K562 (cell line): ENCODE data around the gene NUMB. TPM values are rescaled to one million over a fixed set of nuclear protein-coding genes. Genes with fewer than 3 reads are reported as not detected.

Source experiments
- ATAC-seq: fragments of 200-7000 bp; cut with Tn5 transposase; 3 replicates; pipeline ENCODE4 v1.9.1; 2020; ENCODE audit warnings: moderate library complexity
- BruUV-seq: library from RNA; stranded (reverse); fragments of 400-500 nt; replicated peaks from 2 replicates; lab custom pipeline; 2021; lab: Mats Ljungman, UMichigan
- CTCF ChIA-PET: fragments of 300-600 bp; formaldehyde crosslinking; extraction: SDS; loops from one replicate; lab custom pipeline; 2021; ENCODE audit warnings: low intra/inter-chr PET ratio; lab: Yijun Ruan, JAX
- POLR2A ChIA-PET: fragments of 300-600, 350-650 bp; sonication (Branson Sonifier 250); formaldehyde crosslinking; extraction: SDS; loops from one replicate; lab custom pipeline; 2021; ENCODE audit warnings: antibody characterized with exemption, inconsistent platforms; lab: Yijun Ruan, JAX
- DNase-seq, 4 experiments: peaks; one replicate each; pipeline versions ENCODE4 v3.0.0 to v3.0.0-alpha.2; 2011 to 2018; ENCODE audit warnings: low spot score in 3 of 4, mixed read lengths in 3 of 4; ENCODE audit errors: extremely low read depth in 1 of 4
- FAIRE-seq: peaks from 2 replicates; lab custom pipeline; 2011; peaks lifted over from hg19 to GRCh38; lab: Jason Lieb, UNC
- H2AFZ ChIP-seq: 2 replicates; pipeline ENCODE4 v1.6.0; 2011; ENCODE audit warnings: low read depth, low read length, control low read depth, inconsistent platforms
- H3K27ac ChIP-seq: fragments of 200-600 bp; 3 replicates; pipeline ENCODE4 v1.8.0; 2011; ENCODE audit warnings: low read depth, mild to moderate bottlenecking, control low read depth, inconsistent platforms, low read length, moderate library complexity, mixed read lengths; ENCODE audit errors: extremely low read depth
- H3K27me3 ChIP-seq, 2 experiments: fragments of 300-600 bp in 1 of 2; 2 replicates in 1 of 2; 3 replicates in 1 of 2; pipeline versions ENCODE4 v1.6.0 to v1.8.0; 2011; ENCODE audit warnings: inconsistent platforms in 2 of 2, low read length in 2 of 2, mild to moderate bottlenecking in 1 of 2, mixed read lengths in 1 of 2, moderate library complexity in 1 of 2; ENCODE audit not compliant: control insufficient read depth in 2 of 2, insufficient read depth in 2 of 2
- H3K36me3 ChIP-seq: fragments of 300-600 bp; 3 replicates; pipeline ENCODE4 v1.8.0; 2011; ENCODE audit warnings: mild to moderate bottlenecking, low read length, inconsistent platforms; ENCODE audit not compliant: control insufficient read depth, insufficient read depth
- H3K4me1 ChIP-seq, 2 experiments: fragments of 200-600 bp in 1 of 2; replicated peaks in 1 of 2; 2 replicates in 1 of 2; 3 replicates in 1 of 2; pipeline versions ENCODE4 v1.5.1 to v1.8.0; 2011; ENCODE audit warnings: inconsistent platforms in 2 of 2, low read length in 2 of 2, mild to moderate bottlenecking in 1 of 2, mixed read lengths in 1 of 2, moderate library complexity in 1 of 2; ENCODE audit not compliant: control insufficient read depth in 2 of 2, insufficient read depth in 2 of 2
- H3K4me2 ChIP-seq: 2 replicates; pipeline ENCODE4 v1.6.1; 2011; ENCODE audit warnings: low read length, control low read depth, inconsistent platforms, mixed read lengths; ENCODE audit not compliant: insufficient read depth
- H3K4me3 ChIP-seq: fragments of 200-600 bp; sonication (generic), shearing (Covaris generic); 2 replicates; pipeline ENCODE4 v1.5.1; 2016; ENCODE audit warnings: control low read depth, inconsistent platforms
- H3K79me2 ChIP-seq: fragments of 200-600 bp; 3 replicates; pipeline ENCODE4 v1.8.0; 2011; ENCODE audit warnings: low read length, inconsistent platforms; ENCODE audit not compliant: control insufficient read depth, insufficient read depth
- H3K9ac ChIP-seq, 2 experiments: 2 replicates each; pipeline versions ENCODE4 v1.6.0 to v1.6.1; 2011; ENCODE audit warnings: low read depth in 2 of 2, low read length in 2 of 2, control low read depth in 1 of 2, inconsistent platforms in 1 of 2, mild to moderate bottlenecking in 1 of 2, mixed read lengths in 1 of 2; ENCODE audit not compliant: insufficient read depth in 1 of 2
- H3K9me1 ChIP-seq: one replicate; pipeline ENCODE4 v1.6.0; 2011; ENCODE audit warnings: inconsistent platforms, mild to moderate bottlenecking, low read length, moderate library complexity; ENCODE audit not compliant: control insufficient read depth, insufficient read depth
- H3K9me3 ChIP-seq: replicated peaks from 2 replicates; pipeline ENCODE4 v1.5.1; 2011; ENCODE audit warnings: low read depth, low read length, inconsistent platforms; ENCODE audit not compliant: control insufficient read depth, insufficient read depth
- H4K20me1 ChIP-seq: replicated peaks from 2 replicates; pipeline ENCODE4 v1.6.1; 2011; ENCODE audit warnings: low read length, inconsistent platforms, mixed read lengths; ENCODE audit not compliant: control insufficient read depth, insufficient read depth
- BMI1 ChIP-seq: fragments of 150-350 bp; IDR thresholded peaks from 2 replicates; pipeline ENCODE4 v1.6.1; 2014; ENCODE audit warnings: low read length
- GABPA ChIP-seq: fragments of 200-800 bp; sonication (Bioruptor generic); conservative IDR thresholded peaks from 2 replicates; pipeline ENCODE4 v1.6.1; 2016; ENCODE audit warnings: low read depth, missing genetic modification characterization, missing compliant biosample characterization
- HDAC1 ChIP-seq, 2 experiments: fragments of 450-650 bp; IDR thresholded peaks; 2 replicates each; pipeline ENCODE4 v1.6.1; 2016 to 2017; ENCODE audit warnings: inconsistent platforms in 1 of 2, mild to moderate bottlenecking in 1 of 2, moderate library complexity in 1 of 2
- MAZ ChIP-seq, 2 experiments: fragments of 450-650 bp in 1 of 2; sonication (generic) in 1 of 2; formaldehyde crosslinking; IDR thresholded peaks in 1 of 2; conservative IDR thresholded peaks in 1 of 2; 2 replicates each; pipeline versions ENCODE4 v1.4.0 to v1.5.0; 2020; ENCODE audit warnings: mild to moderate bottlenecking in 1 of 2, missing genetic modification reagents in 1 of 2
- RUNX1 ChIP-seq: sonication (generic); IDR thresholded peaks from 2 replicates; pipeline ENCODE4 v1.6.1; 2016; ENCODE audit warnings: antibody characterized with exemption, low read depth
- STAG1 ChIP-seq: sonication (generic); formaldehyde crosslinking; IDR thresholded peaks from 2 replicates; pipeline ENCODE4 v1.5.0; 2020; ENCODE audit warnings: missing genetic modification reagents, borderline replicate concordance
- ZFPM2 ChIP-seq: fragments of 250-450 bp; sonication (Bioruptor Pico); IDR thresholded peaks from 2 replicates; pipeline ENCODE4 v1.5.1; 2022; ENCODE audit warnings: mild to moderate bottlenecking
- ZNF146 ChIP-seq: IDR thresholded peaks from one replicate; pipeline ENCODE4 v1.6.1; 2018; ENCODE audit warnings: missing compliant biosample characterization; ENCODE audit not compliant: unreplicated experiment
- WGBS: fragments of 100-300 bp; shearing (Covaris generic); methylation state at CpG from one replicate; pipeline ENCODE4 v1.1.6; 2016; ENCODE audit warnings: low coverage, mixed read lengths; ENCODE audit not compliant: insufficient coverage; ENCODE audit errors: missing lambda C conversion rate; 5-methylcytosine and 5-hydroxymethylcytosine counted together
- in situ Hi-C: fragments of 300-500 bp; cut with MboI; formaldehyde crosslinking; loops from 4 replicates; pipeline ENCODE4 v1.15.0; 2018; ENCODE audit warnings: inconsistent platforms, mixed read lengths
- intact Hi-C: fragments of 100-400 bp; cut with micrococcal nuclease; formaldehyde crosslinking; loops from 2 replicates; pipeline ENCODE4 v1.14.2; 2022
- polyA plus RNA-seq, 8 experiments: library from polyadenylated mRNA; depleted of rRNA in 4 of 8; stranded (reverse) in 5 of 8; unstranded in 3 of 8; fragments of >200 nt; fragmentation: Nextera tagmentation in 2 of 8; fragmentation: Illumina TruSeq in 1 of 8; extraction: Ambion mirVana in 2 of 8; extraction: Trizol in 1 of 8; gene quantifications; 2 replicates each; pipeline versions ENCODE4 v1.2.1 to v1.2.3, GENCODE V29; 2011 to 2014; ENCODE audit warnings: inconsistent platforms in 1 of 8, missing spikeins in 1 of 8
- total RNA-seq, 7 experiments: library from RNA; depleted of rRNA in 6 of 7; stranded (reverse); fragments of >200 nt in 6 of 7; fragmentation: Illumina TruSeq in 2 of 7; extraction: Trizol in 2 of 7; gene quantifications; 2 replicates each; pipeline versions ENCODE4 v1.2.1 to v1.2.3, GENCODE V29; 2011 to 2021; ENCODE audit warnings: low replicate concordance in 1 of 7

NUMB gene
- total and polyA plus RNA-seq, 9 of the 15 experiments (the other 6 are each of a cell fraction or from before 2014, with no cell fraction given) = 13.5 to 54.0 (median 32.3) TPM

GRCh38 chr14:73459959-73460358 is 1.6 kb upstream of the NUMB start:
- Histone ChIP-seq H3K9me3 (no peaks in the 10 kb centered on the region), H2AFZ (peak overlapping the region; percentile 96), H3K9me1 (no peaks in the 10 kb centered on the region)
- TF ChIP-seq ZNF146 (no peak), STAG1 (CRISPR knock-in tag) (no peak), RUNX1 (no peak), ZFPM2 (CRISPR knock-in tag) (no peak), GABPA (tag) (no peak), BMI1 (no peak), MAZ (CRISPR knock-in tag; conservative IDR thresholded peaks at IDR 0.05 in 1 of 2, IDR thresholded peaks at IDR 0.05 in 1 of 2) (peak in 1 of 2 experiments; percentile 14; a peak in 1 of 4 replicates), HDAC1 (IDR thresholded peaks at IDR 0.05) (no peak)
- TF ChIP-seq, all 486 proteins: peak for 1
- H3K9ac ChIP-seq = peak overlapping the region; percentile 27 to 60; a peak in 2 of 4 replicates
- no peaks in the 10 kb centered on the region for H3K27me3 ChIP-seq
- FAIRE-seq (no peak), DNase-seq (no peak), ATAC-seq (no peak)
- ChIA-PET CTCF (no interaction called here), POLR2A (interaction anchor here (0.7 kb wide), 1 partner anchor 9 kb away, joined by 3 read pairs; no protein-coding TSS in a partner anchor)
- H4K20me1 ChIP-seq = no peaks in the 10 kb centered on the region
- no peak overlapping the region for H3K4me3 ChIP-seq
- H3K27ac ChIP-seq = peak overlapping the region; percentile 44; the same call in 2 of the 3 replicates
- no TSS peak for BruUV-seq
- peaks cover 26 to 44% of the 10 kb centered on the region in 2 experiments for H3K4me1 ChIP-seq
- intact Hi-C loops = loop anchor here (10.0 kb wide), 1 partner anchor 535 kb away; the partner anchor contains the start of gene DCAF4
- in situ Hi-C loops = loop anchor here (25.0 kb wide), 2 partner anchors 423 to 948 kb away; partner anchors contain the start of gene ZFYVE1
- WGBS = 74% methylated on average over 4 of the region's 4 CpGs
- H3K4me2 ChIP-seq = peak overlapping the region; percentile 36; the same call in 1 of the 2 replicates
- H3K36me3 ChIP-seq = no peaks in the 10 kb centered on the region
- peaks cover 35% of the 10 kb centered on the region for H3K79me2 ChIP-seq
